H1 (cell line): ENCODE measurements around the gene PPM1N. TPM values are rescaled to one million over a fixed set of nuclear protein-coding genes. Genes with fewer than 3 reads are reported as not detected.

Source experiments
- CTCF ChIA-PET: fragments of 300-600 bp; sonication (Branson Sonifier 250); formaldehyde crosslinking; loops from one replicate; lab custom pipeline; 2021; ENCODE audit not compliant: partially characterized antibody; lab: Charles Lee
- POLR2A ChIA-PET: fragments of 300-600 bp; sonication (Branson Sonifier 250); formaldehyde crosslinking; loops from one replicate; lab custom pipeline; 2021; ENCODE audit warnings: inconsistent platforms; ENCODE audit not compliant: partially characterized antibody; lab: Charles Lee
- DNase-seq, 2 experiments: peaks; one replicate each; pipeline versions ENCODE4 v3.0.0 to v3.0.0-alpha.2; 2010 to 2022; ENCODE audit warnings: low spot score in 2 of 2, low read depth in 1 of 2, mixed read lengths in 1 of 2
- FAIRE-seq: peaks from 2 replicates; lab custom pipeline; 2011; peaks lifted over from hg19 to GRCh38; lab: Jason Lieb, UNC
- H2AFZ ChIP-seq: 2 replicates; pipeline ENCODE4 v1.8.1; 2012; ENCODE audit warnings: low read length, inconsistent platforms
- H2AK5ac ChIP-seq: 2 replicates; pipeline ENCODE4 v1.6.1; 2013; ENCODE audit warnings: low read depth, low read length
- H2BK120ac ChIP-seq: replicated peaks from 2 replicates; pipeline ENCODE3; 2013; ENCODE audit warnings: low read depth, low read length, inconsistent platforms
- H2BK12ac ChIP-seq: 2 replicates; pipeline ENCODE4 v1.6.1; 2013; ENCODE audit warnings: low read depth, low read length
- H2BK15ac ChIP-seq: 2 replicates; pipeline ENCODE4 v1.6.1; 2013; ENCODE audit warnings: low read length
- H2BK20ac ChIP-seq: 2 replicates; pipeline ENCODE4 v1.6.1; 2013; ENCODE audit warnings: low read length
- H2BK5ac ChIP-seq: 2 replicates; pipeline ENCODE4 v1.6.1; 2013; ENCODE audit warnings: low read depth, low read length
- H3K14ac ChIP-seq: 2 replicates; pipeline ENCODE4 v1.6.1; 2013; ENCODE audit warnings: inconsistent platforms; ENCODE audit not compliant: insufficient read length
- H3K18ac ChIP-seq: 2 replicates; pipeline ENCODE4 v1.6.1; 2013; ENCODE audit warnings: low read length; ENCODE audit errors: extremely low read depth
- H3K23ac ChIP-seq: 2 replicates; pipeline ENCODE4 v1.6.1; 2013; ENCODE audit warnings: inconsistent platforms; ENCODE audit not compliant: insufficient read length
- H3K23me2 ChIP-seq: 2 replicates; pipeline ENCODE4 v1.6.1; 2013; ENCODE audit warnings: low read depth, low read length
- H3K27ac ChIP-seq: 2 replicates; pipeline ENCODE4 v1.6.1; 2011; ENCODE audit warnings: low read depth, low read length, inconsistent platforms
- H3K27me3 ChIP-seq, 4 experiments: replicated peaks in 1 of 4; 1 replicate in 1 of 4; 2 replicates in 3 of 4; pipeline versions ENCODE4 v1.6.1 to v1.8.1; 2011 to 2013; ENCODE audit warnings: low read length in 3 of 4, mild to moderate bottlenecking in 3 of 4, inconsistent platforms in 2 of 4, mixed read lengths in 2 of 4, moderate library complexity in 1 of 4; ENCODE audit not compliant: control insufficient read depth in 3 of 4, insufficient read depth in 3 of 4; ENCODE audit errors: extremely low read depth in 1 of 4
- H3K36me3 ChIP-seq, 4 experiments: 2 replicates each; pipeline versions ENCODE4 v1.6.1 to v1.8.1; 2011 to 2013; ENCODE audit warnings: mild to moderate bottlenecking in 4 of 4, low read length in 3 of 4, moderate library complexity in 2 of 4, control low read depth in 1 of 4, inconsistent platforms in 1 of 4; ENCODE audit not compliant: insufficient read depth in 4 of 4, control insufficient read depth in 2 of 4
- H3K4ac ChIP-seq: replicated peaks from 2 replicates; pipeline ENCODE3; 2013; ENCODE audit warnings: low read length, low read depth, mixed read lengths, inconsistent platforms; ENCODE audit not compliant: insufficient read length
- H3K4me1 ChIP-seq, 4 experiments: replicated peaks in 1 of 4; 1 replicate in 1 of 4; 2 replicates in 3 of 4; pipeline versions ENCODE4 v1.6.1 to v1.8.1; 2011 to 2013; ENCODE audit warnings: low read length in 3 of 4, inconsistent platforms in 2 of 4, mixed read lengths in 1 of 4; ENCODE audit not compliant: insufficient read depth in 4 of 4, control insufficient read depth in 3 of 4
- H3K4me2 ChIP-seq, 2 experiments: 2 replicates each; pipeline versions ENCODE4 v1.6.1 to v1.8.1; 2011 to 2013; ENCODE audit warnings: low read depth in 2 of 2, low read length in 2 of 2, control low read depth in 1 of 2, inconsistent platforms in 1 of 2, mild to moderate bottlenecking in 1 of 2; ENCODE audit not compliant: insufficient read depth in 1 of 2
- H3K4me3 ChIP-seq, 4 experiments: fragments of 200-600, 300-600 bp in 1 of 4; sonication (generic), shearing (Covaris generic), sonication (Bioruptor Twin) in 1 of 4; 2 replicates each; pipeline versions ENCODE4 v1.5.1 to v1.8.1; 2011 to 2016; ENCODE audit warnings: low read length in 4 of 4, low read depth in 3 of 4, control low read depth in 2 of 4, inconsistent platforms in 2 of 4, mild to moderate bottlenecking in 2 of 4, mixed read lengths in 1 of 4, moderate library complexity in 1 of 4; ENCODE audit not compliant: insufficient read depth in 2 of 4; ENCODE audit errors: extremely low read depth in 1 of 4
- H3K56ac ChIP-seq: replicated peaks from 2 replicates; pipeline ENCODE3; 2013; ENCODE audit warnings: low read depth, mild to moderate bottlenecking, mixed read lengths, low read length, inconsistent platforms; ENCODE audit not compliant: insufficient read length
- H3K79me1 ChIP-seq: 2 replicates; pipeline ENCODE4 v1.6.1; 2013; ENCODE audit warnings: low read depth, low read length, control low read depth
- H3K79me2 ChIP-seq, 2 experiments: 2 replicates each; pipeline versions ENCODE4 v1.6.1 to v1.8.1; 2012 to 2013; ENCODE audit warnings: low read length in 2 of 2, mild to moderate bottlenecking in 2 of 2, inconsistent platforms in 1 of 2; ENCODE audit not compliant: insufficient read depth in 2 of 2, control insufficient read depth in 1 of 2
- H3K9ac ChIP-seq, 4 experiments: replicated peaks in 1 of 4; 1 replicate in 1 of 4; 2 replicates in 3 of 4; pipeline versions ENCODE4 v1.6.1 to v1.8.1; 2011 to 2013; ENCODE audit warnings: low read depth in 3 of 4, low read length in 3 of 4, control low read depth in 2 of 4, mild to moderate bottlenecking in 2 of 4, moderate library complexity in 2 of 4, inconsistent platforms in 1 of 4; ENCODE audit errors: extremely low read depth in 1 of 4
- H3K9me3 ChIP-seq, 2 experiments: 2 replicates each; pipeline versions ENCODE4 v1.6.1 to v1.8.1; 2012 to 2013; ENCODE audit warnings: mild to moderate bottlenecking in 2 of 2, moderate library complexity in 2 of 2, control low read depth in 1 of 2, inconsistent platforms in 1 of 2, low read depth in 1 of 2, low read length in 1 of 2, mixed read lengths in 1 of 2; ENCODE audit not compliant: insufficient read depth in 2 of 2
- H4K20me1 ChIP-seq, 2 experiments: replicated peaks in 1 of 2; 2 replicates each; pipeline versions ENCODE3 to v1.8.1; 2011 to 2013; ENCODE audit warnings: inconsistent platforms in 2 of 2, low read length in 2 of 2, mild to moderate bottlenecking in 1 of 2; ENCODE audit not compliant: insufficient read depth in 2 of 2, control insufficient read depth in 1 of 2
- H4K5ac ChIP-seq: 2 replicates; pipeline ENCODE4 v1.6.1; 2013; ENCODE audit warnings: low read length, low read depth, mixed read lengths, inconsistent platforms; ENCODE audit not compliant: insufficient read length
- H4K8ac ChIP-seq: 2 replicates; pipeline ENCODE4 v1.8.0; 2013; ENCODE audit warnings: mild to moderate bottlenecking, moderate library complexity, low read length, inconsistent platforms; ENCODE audit not compliant: insufficient read depth; ENCODE audit errors: extremely low read depth
- H4K91ac ChIP-seq: replicated peaks from 2 replicates; pipeline ENCODE3; 2013; ENCODE audit warnings: low read length, mixed read lengths, inconsistent platforms; ENCODE audit not compliant: insufficient read length
- CBX5 ChIP-seq: fragments of 300-800, 300-1000 bp; sonication (generic); IDR thresholded peaks from 2 replicates; pipeline ENCODE4 v1.7.1; 2016; ENCODE audit warnings: antibody characterized with exemption, low read length, low read depth
- HDAC2 ChIP-seq, 2 experiments: fragments of 300-600 bp in 1 of 2; sonication (generic) in 1 of 2; IDR thresholded peaks; 2 replicates each; pipeline ENCODE4 v1.6.1; 2011 to 2012; ENCODE audit warnings: low read depth in 2 of 2, low read length in 2 of 2, mild to moderate bottlenecking in 2 of 2, moderate library complexity in 2 of 2, borderline replicate concordance in 1 of 2, inconsistent platforms in 1 of 2
- HDAC6 ChIP-seq: IDR thresholded peaks from one replicate; pipeline ENCODE4 v1.7.1; 2012; ENCODE audit warnings: low read depth, mild to moderate bottlenecking, inconsistent platforms, low read length, moderate library complexity
- PHF8 ChIP-seq: fragments of 200-600 bp; sonication (generic); conservative IDR thresholded peaks from 2 replicates; pipeline ENCODE4 v1.7.1; 2012; ENCODE audit warnings: low read depth, mild to moderate bottlenecking, inconsistent platforms, low read length, moderate library complexity
- POLR2AphosphoS5 ChIP-seq: IDR thresholded peaks from 2 replicates; pipeline ENCODE4 v1.6.1; 2011; ENCODE audit warnings: low read depth, low read length
- RNF2 ChIP-seq: fragments of 200-900, 300-1000 bp; sonication (generic); IDR thresholded peaks from 2 replicates; pipeline ENCODE4 v1.7.1; 2016; ENCODE audit warnings: borderline replicate concordance, low read depth, mild to moderate bottlenecking, antibody characterized with exemption, low read length; ENCODE audit not compliant: poor library complexity, severe bottlenecking; ENCODE audit errors: missing control alignments
- SIN3A ChIP-seq, 2 experiments: IDR thresholded peaks in 1 of 2; conservative IDR thresholded peaks in 1 of 2; 2 replicates each; pipeline ENCODE4 v1.6.1; 2011 to 2012; ENCODE audit warnings: low read length in 2 of 2, improper control_type of control experiment in 1 of 2, low read depth in 1 of 2, mild to moderate bottlenecking in 1 of 2
- TAF1 ChIP-seq: IDR thresholded peaks from 2 replicates; pipeline ENCODE4 v1.6.1; 2011; ENCODE audit warnings: mild to moderate bottlenecking, low read depth, low read length
- TEAD4 ChIP-seq: IDR thresholded peaks from 2 replicates; pipeline ENCODE4 v1.6.1; 2012; ENCODE audit warnings: low read depth, low read length, inconsistent platforms, mixed read lengths
- ZNF274 ChIP-seq: IDR thresholded peaks from 2 replicates; pipeline ENCODE4 v1.7.0; 2012; ENCODE audit warnings: low read length, borderline replicate concordance; ENCODE audit errors: extremely low read depth
- WGBS, 2 experiments: shearing (Covaris generic) in 1 of 2; methylation state at CpG; one replicate each; pipeline versions ENCODE4 v1.1.6 to v1.1.7; 2013 to 2015; ENCODE audit warnings: low lambda C conversion rate in 2 of 2, mixed read lengths in 2 of 2, inconsistent platforms in 1 of 2, low coverage in 1 of 2, missing lambda C conversion rate in 1 of 2; ENCODE audit not compliant: insufficient replicate concordance in 2 of 2, insufficient coverage in 1 of 2, insufficient read length in 1 of 2; ENCODE audit errors: extremely low coverage in 1 of 2, missing lambda C conversion rate in 1 of 2; 5-methylcytosine and 5-hydroxymethylcytosine counted together
- polyA plus RNA-seq, 7 experiments: library from polyadenylated mRNA; depleted of rRNA in 3 of 7; stranded (reverse) in 5 of 7; unstranded in 2 of 7; fragments of >200 nt in 5 of 7; fragments of 200-250 nt in 2 of 7; gene quantifications; 1 replicate in 5 of 7; 2 replicates in 1 of 7; 4 replicates in 1 of 7; pipeline versions ENCODE4 v1.2.1 to v1.2.3, GENCODE V29; 2011 to 2013; ENCODE audit warnings: missing spikeins in 2 of 7, mixed read lengths in 2 of 7
- total RNA-seq: library from RNA; stranded (reverse); fragmentation: NEBNext Ultra II Directional; extraction: Animal tissue kit (Norgen Biotek cat#: 25700); gene quantifications from 2 replicates; pipeline ENCODE4 v1.2.1, GENCODE V29; 2021

PPM1N gene
- total and polyA plus RNA-seq, 2 of the 8 experiments (the other 6 are each of a cell fraction or from before 2014, with no cell fraction given), result 12.2 to 14.4 TPM

- Histone ChIP-seq H3K79me2 (no peaks in the 10 kb centered on the region), H3K36me3 (peaks cover 8 to 28% (median 16%) of the 10 kb centered on the region in 4 experiments), H3K27ac (no peak overlapping the region), H3K56ac (no peak overlapping the region), H3K27me3 (peaks cover 0 to 5% (median under 1%) of the 10 kb centered on the region in 4 experiments; a peak in 4 of 7 replicates), H2AFZ (no peak overlapping the region), H3K14ac (no peak overlapping the region), H2BK120ac (no peak overlapping the region), H2BK15ac (no peak overlapping the region), H3K4me1 (peaks cover 0 to 14% (median 9%) of the 10 kb centered on the region in 4 experiments; a peak in 5 of 7 replicates), H2BK5ac (no peak overlapping the region), H4K8ac (no peak overlapping the region), H3K18ac (no peak overlapping the region), H3K4ac (no peak overlapping the region), H4K5ac (no peak overlapping the region), H3K9ac (no peak overlapping the region), H3K23ac (no peak overlapping the region), H3K4me2 (no peak overlapping the region; a peak in 1 of 4 replicates), H2AK5ac (no peak overlapping the region), H3K4me3 (no peak overlapping the region), H3K23me2 (peaks cover 15% of the 10 kb centered on the region), H2BK20ac (no peak overlapping the region), H4K20me1 (peaks cover 0 to 12% of the 10 kb centered on the region in 2 experiments), H2BK12ac (no peak overlapping the region), H4K91ac (no peak overlapping the region), H3K79me1 (no peaks in the 10 kb centered on the region), H3K9me3 (peaks cover 1 to 2% of the 10 kb centered on the region in 2 experiments; a peak in 2 of 4 replicates)
- TF ChIP-seq CBX5, result no peak
- no peak for TF ChIP-seq TEAD4
- no peak for TF ChIP-seq PHF8
- no peak for TF ChIP-seq RNF2
- TF ChIP-seq ZNF274, result no peak
- TF ChIP-seq HDAC2 (IDR thresholded peaks at IDR 0.05; ENCODE audit: borderline replicate concordance in 1 of 2, low read depth in 2 of 2, low read length in 2 of 2), result no peak
- TF ChIP-seq POLR2AphosphoS5, result no peak
- TF ChIP-seq TAF1, result no peak
- TF ChIP-seq SIN3A (conservative IDR thresholded peaks at IDR 0.05 in 1 of 2, IDR thresholded peaks at IDR 0.05 in 1 of 2; ENCODE audit: low read depth in 1 of 2, low read length in 2 of 2), result no peak
- TF ChIP-seq HDAC6, result no peak
- FAIRE-seq (no peak), DNase-seq (no peak)
- ChIA-PET CTCF (interaction anchor here (0.6 to 2.9 kb wide), 23 partner anchors 11 to 117 kb away, joined by 3 to 22 read pairs (median 4); no protein-coding TSS in a partner anchor), POLR2A (interaction anchor here (0.6 to 3.6 kb wide), 17 partner anchors 10 to 242 kb away, joined by 3 to 16 read pairs (median 4); partner anchors contain the start of genes RTN2 and SIX5)
- WGBS, 2 experiments, result 55% methylated on average over 2 of the region's 4 CpGs; no CpG with 5 or more reads in 1 of the 2 experiments
Measured at GRCh38 chr19:45526971-45527370, 28.7 kb downstream of the PPM1N start.
